Pericardium fibroblast (primary cell): Measurements from ENCODE around the gene ZNF41. TPM values are rescaled to one million over a fixed set of nuclear protein-coding genes. Genes with fewer than 3 reads are reported as not detected.

ENCODE experiments used
- total RNA-seq: library from RNA; depleted of rRNA; stranded (reverse); fragments of >200 nt; gene quantifications from 2 replicates; pipeline ENCODE4 v1.2.3, GENCODE V29; 2015

Gene ZNF41
- total RNA-seq, result 2.6 and 4.6 TPM in 2 replicates

DNA sequence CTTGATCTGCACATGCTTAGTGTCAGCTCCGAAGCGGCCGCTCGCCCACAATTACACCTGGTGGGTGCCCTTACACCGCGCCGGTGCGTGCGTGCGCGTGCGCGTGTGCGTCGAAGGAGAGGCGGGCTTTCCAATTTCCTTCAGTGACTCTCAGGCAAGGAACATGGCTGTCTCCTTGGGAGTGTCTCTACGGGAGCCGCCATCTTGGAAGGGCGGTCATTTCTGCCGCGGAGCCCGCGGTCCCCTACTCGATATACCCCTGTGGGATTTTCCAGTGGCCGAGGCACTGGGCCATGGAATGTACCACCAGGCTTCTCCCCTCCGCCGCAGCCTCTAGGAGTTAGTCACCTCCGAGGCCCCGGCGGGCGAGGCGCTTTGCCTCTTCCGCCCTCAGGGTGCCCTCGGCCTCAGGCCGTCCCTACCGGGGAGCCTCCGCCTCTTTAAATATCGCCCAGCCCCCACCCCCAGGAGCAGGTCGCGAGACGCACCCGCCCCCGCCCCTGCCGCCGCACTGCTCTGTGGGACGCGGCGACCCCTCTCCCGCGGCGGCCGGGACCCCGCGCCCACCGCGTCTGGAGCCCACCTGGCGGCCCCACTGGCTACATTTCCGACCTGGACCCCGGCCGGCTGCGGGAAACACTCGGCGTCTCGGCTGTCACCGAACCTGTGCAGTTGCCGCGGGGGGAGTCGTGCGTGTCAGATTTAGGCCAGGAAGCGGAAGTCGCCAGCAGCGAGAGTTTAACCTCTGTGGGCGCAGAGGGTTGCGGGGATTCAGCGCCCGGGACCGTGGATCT is at the start of gene ZNF41:
Gene ZNF41 (minus strand): TSS at position 711 of the 794 bp plus-strand sequence. CDS start 15,741 bp downstream, outside the sequence.

Other genes starting within 250 kb of the ZNF41 start
- not detected in 2 replicates for gene ZNF157, start 112.6 kb downstream of the ZNF41 start, total RNA-seq
- gene ARAF, start 78.0 kb upstream of the ZNF41 start, total RNA-seq, result 26.7 and 42.5 TPM in 2 replicates
- 611 and 1,853 TPM in 2 replicates for gene TIMP1, start 99.2 kb upstream of the ZNF41 start, total RNA-seq
- gene SYN1, start 136.6 kb upstream of the ZNF41 start, total RNA-seq, result 0.34 and 1.2 TPM in 2 replicates
- gene CFP, start 146.7 kb upstream of the ZNF41 start, total RNA-seq, result 0.17 and 0.70 TPM in 2 replicates
- gene ELK1, start 167.3 kb upstream of the ZNF41 start, total RNA-seq, result 37.3 and 40.4 TPM in 2 replicates
- 120 and 143 TPM in 2 replicates for gene UXT, start 176.0 kb upstream of the ZNF41 start, total RNA-seq